Brain pericyte (primary cell): ENCODE results near the gene MPDZ.

Experiments used
- DNase-seq: peaks from one replicate; pipeline ENCODE4 v3.0.0-alpha.2; 2012; ENCODE audit warnings: low read depth, low spot score

Gene MPDZ

DNA sequence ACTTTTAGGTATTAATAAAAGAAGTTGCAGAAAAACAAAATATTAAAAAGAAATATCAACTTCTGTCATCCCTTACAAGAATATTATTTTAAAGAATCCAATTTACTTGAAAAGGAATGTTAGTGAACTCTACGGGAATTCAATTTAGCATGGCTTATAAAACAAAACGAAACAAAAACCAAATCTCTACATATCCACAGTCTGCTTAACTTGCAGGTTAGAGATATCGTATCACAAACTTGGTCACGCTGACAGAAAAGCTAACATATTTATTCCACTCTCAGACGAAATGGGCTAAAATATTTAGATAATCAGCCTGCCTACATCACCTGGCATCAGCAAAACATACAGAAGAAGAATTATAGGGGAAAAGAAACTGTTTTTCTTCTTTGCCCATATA, 92.7 kb downstream of the MPDZ start:
- DNase-seq: no peak

GRCh38 chr9:13186091-13186490, 93.4 kb downstream of the MPDZ start:
- no peak for DNase-seq

- DNase-seq: no peak
These were observed 97.8 kb downstream of the MPDZ start for GRCh38 chr9:13181652-13182051.

GRCh38 chr9:13179257-13179656, 100.2 kb downstream of the MPDZ start:
- no peak for DNase-seq

DNA sequence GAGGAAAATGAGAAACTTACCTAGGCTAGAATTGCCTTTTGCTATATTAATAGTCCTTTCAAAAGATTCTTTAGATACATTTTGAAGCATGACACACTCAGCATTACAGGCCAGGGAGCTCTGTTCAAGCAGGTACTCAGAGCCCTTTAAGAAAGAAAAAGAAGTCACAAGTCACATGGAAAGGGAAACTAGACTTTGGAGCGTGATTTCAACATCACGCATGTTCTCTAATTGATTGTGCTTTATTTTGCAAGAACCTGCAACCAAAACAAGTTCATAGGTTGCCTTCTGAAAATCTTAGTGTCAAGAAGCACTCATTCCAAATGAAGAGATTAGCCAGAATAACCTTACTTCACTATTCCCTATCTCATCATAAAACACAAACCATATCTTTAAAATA, 103.8 kb downstream of the MPDZ start:
- no peak for DNase-seq

- no peak for DNase-seq
These were observed 104.4 kb downstream of the MPDZ start for GRCh38 chr9:13174906-13175639.

DNA sequence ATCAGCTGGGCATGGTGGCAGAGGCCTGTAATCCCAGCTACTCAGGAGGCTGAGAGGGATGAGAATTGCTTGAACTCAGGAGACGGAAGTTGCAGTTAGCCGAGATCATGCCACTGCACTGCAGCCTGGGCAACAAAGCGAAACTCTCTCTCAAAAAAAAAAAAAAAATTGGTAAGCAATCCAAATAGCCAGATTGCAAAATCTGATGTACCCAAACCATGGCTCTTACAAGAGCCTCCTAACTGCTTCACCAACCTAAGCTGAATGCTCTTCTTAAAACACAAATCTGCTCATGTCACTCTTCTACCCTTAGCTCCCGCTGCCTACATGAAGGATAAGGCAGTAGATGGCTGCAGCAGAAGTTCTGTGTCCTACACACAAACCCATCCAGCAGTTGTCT, 105.9 kb downstream of the MPDZ start:
- no peak for DNase-seq

- DNase-seq: no peak
These were observed 108.2 kb downstream of the MPDZ start for GRCh38 chr9:13171261-13171660.

- no peak for DNase-seq
These were observed 112.5 kb downstream of the MPDZ start for GRCh38 chr9:13166996-13167395.

GRCh38 chr9:13165956-13166355, 113.5 kb downstream of the MPDZ start:
- DNase-seq: no peak

- DNase-seq: no peak
These were observed 114.1 kb downstream of the MPDZ start for GRCh38 chr9:13165236-13165945.

GRCh38 chr9:13163946-13164345, 115.5 kb downstream of the MPDZ start:
- DNase-seq: no peak

DNA sequence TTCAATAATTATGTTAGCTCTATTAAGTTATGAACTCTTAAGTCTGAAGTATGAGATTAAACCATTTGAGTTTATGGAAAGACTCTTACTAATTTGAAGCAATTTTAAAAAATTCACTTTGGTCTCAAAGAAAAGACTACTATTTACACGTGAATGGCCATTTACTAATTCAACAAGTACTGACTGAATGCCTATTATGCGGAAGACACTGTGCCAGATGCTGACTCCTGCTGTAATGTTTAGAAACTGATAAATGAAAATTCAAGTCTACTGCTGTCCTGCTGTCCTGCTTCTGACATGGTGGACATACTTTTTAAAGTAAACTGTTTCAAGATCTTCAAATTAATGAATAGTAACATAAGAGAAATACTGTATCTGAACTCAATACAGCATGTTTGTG, 116.2 kb downstream of the MPDZ start:
- DNase-seq: no peak

DNA sequence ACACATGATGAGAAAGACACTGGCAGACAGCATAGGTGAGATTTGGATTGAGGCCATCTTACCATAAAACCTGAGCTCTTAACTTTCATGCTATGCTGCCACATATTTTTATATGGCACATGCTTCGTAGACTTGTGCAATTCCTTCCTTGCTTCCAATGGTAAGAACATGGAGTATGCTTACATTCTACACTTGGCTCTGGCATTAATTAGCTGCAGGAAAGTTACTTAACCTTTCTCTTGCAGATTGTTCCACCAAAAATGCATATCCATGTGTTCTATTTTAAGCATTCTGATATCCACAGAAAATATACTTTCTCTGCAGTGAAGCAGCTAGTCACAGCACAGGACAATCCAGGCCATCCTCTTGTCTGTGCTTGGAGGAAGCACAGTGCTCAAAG, 119.4 kb downstream of the MPDZ start:
- no peak for DNase-seq

DNA sequence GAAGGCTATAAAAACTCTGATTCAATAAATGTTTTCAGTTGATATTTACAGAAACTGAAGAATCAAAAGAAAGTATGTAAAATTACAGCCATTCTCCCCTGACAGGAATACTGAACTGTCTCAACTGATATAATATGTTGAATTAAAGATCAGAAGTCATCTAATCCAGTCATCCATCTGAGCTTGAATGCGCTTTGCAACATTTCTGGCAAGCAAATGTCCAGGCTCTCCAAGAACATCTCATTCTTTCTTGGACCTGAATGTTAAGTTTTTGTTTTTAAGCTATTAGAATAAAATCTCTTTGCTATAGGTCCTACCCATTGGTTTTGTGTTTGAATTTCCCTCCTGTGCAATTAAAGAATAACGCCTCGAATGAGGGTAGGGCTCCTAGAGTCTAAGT, 120.5 kb downstream of the MPDZ start:
- no peak for DNase-seq

DNA sequence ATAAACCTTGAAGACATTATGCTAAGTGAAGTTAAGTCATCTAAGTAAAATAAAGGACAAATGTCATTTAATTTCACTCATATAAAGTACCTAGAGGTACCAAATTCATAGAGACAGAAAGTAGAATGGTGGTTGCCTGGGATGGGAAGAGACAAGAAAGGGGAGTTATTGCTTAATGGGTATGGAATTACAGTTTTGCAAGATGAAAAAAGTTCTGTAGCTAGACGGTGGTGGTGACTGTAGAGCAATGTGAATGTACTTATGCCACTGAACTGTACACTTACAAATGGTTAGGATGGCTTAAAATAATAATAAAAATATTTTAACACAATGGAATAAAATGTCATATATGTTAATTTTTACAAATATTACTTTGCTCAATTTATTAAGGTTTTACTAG, 128.0 kb downstream of the MPDZ start:
- no peak for DNase-seq

- no peak for DNase-seq
These were observed 130.0 kb downstream of the MPDZ start for GRCh38 chr9:13149454-13149853.

- DNase-seq: no peak
These were observed 132.7 kb downstream of the MPDZ start for GRCh38 chr9:13146840-13147239.

DNA sequence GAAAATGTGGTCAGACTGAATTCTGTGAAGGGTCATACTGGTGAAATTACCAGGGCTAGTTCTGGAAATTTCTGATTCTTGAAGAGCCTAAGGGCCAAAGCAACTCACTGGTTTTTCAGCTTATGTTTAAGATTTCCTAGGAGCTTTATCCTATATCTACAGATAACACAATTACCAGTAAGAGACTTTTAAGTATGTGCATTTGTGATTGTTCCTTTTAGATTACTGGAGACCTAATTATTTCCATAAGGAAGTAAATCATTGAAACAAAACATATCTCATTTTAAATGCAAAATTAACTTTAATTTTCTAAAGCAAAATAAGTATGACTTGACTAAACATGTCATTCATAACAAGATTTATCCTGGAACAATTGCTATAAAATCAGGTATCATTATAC, 134.2 kb downstream of the MPDZ start:
- no peak for DNase-seq

GRCh38 chr9:13144166-13144775, 135.2 kb downstream of the MPDZ start:
- DNase-seq: no peak

DNA sequence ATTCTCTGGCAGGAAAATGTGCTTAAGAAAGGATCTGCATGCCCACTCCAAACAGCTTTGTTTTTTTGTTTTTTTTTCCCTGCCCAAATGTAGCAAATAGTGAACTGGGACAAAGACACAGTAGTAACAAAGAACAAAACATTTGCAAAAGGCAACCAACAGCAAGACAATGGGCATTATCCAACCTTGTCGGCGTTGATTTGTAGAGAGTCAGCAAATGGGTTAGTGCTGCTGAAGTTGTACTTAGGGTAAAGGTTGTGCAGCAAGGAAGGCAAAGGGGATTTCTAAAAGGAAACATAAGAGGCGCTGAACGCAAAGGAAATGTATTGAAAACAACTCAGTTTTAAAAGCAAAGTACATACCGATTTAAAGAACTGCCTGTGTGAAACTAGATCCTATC, 136.2 kb downstream of the MPDZ start:
- no peak for DNase-seq

DNA sequence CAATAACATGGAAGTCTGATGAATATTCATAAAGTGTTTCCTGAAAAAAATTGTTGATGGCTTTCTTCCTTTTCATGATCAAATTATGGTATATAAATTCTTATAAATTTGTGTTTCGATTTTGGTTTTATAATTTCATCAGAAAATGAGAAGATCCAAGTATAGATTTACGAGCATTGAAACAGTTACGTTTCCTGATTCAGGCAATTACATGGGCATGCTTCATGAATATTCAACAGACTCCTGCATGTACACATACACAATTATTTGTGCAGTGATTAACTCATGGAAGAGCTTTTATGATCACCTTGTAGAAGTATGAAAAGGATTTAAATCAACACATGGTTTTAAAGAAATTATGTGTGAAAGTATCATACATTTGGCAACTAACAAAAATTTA, 136.7 kb downstream of the MPDZ start:
- DNase-seq: no peak

- no peak for DNase-seq
These were observed 137.9 kb downstream of the MPDZ start for GRCh38 chr9:13141629-13142028.
